ENCODE data around the gene IGF1R. TPM values are rescaled to one million over a fixed set of nuclear protein-coding genes. Genes with fewer than 3 reads are reported as not detected.

Gene IGF1R
- 10 to 100 TPM; 32.1 to 64.1 TPM for total RNA-seq

DNA sequence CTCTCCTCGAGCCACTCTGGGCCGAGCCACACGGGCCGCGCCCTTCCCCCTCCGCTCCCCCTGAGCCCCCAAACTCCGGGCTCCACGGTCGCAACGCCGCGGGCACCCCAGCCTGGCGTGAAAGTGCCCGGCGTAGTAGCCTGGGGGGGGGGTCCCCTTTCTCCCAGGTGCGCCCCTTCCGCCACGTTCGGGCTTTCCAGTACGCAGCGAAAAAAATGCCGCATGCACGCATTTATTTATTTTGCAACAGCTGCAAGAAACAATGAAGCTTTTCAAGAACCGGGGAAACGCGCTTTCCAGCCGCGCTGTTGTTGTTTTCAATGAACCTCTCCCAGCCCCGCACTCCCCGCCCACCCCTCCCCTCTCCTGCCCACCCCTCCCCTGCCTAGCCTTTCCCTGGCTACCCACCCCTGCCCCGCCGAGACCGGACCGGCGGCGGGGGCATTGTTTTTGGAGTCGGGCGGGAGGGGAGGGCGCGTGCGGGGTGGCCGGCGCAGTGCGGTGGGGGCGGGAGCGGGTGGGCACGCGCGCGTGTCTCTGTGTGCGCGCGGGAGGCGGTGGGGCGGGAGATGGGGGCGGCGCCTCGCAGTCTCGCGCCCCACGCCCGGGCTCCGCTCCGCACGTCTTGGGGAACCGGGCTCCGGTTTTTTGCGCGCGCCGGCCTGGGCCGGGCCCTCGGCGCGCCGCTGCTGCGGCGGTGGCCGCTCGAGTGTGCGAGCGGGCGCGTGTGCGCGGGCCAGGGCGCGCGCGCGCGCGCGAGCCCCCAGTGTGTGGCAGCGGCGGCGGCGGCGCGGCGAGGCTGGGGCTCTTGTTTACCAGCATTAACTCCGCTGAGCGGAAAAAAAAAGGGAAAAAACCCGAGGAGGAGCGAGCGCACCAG lies at the start of gene IGF1R:
TSS of gene IGF1R (plus strand) at position 766 of the 880 bp plus-strand sequence. CDS start 1,043 bp downstream, outside the sequence.
- Histone ChIP-seq H3K4me1 (peaks cover 0 to 22% of the 10 kb centered on the region in 2 donors), H3K36me3 (no peaks in the 10 kb centered on the region), H3K9me3 (no peaks in the 10 kb centered on the region), H3K27ac (peak within 1 kb of the TSS; percentile 95 to 98), H3K27me3 (no peaks in the 10 kb centered on the region), H3K4me3 (peak within 1 kb of the TSS; percentile 85 to 91)
- TF ChIP-seq CTCF (IDR thresholded peaks at IDR 0.05): peak in 1 of 2 donors; percentile 46
- peak; percentile 83 for DNase-seq (ENCODE audit: low spot score)

DNA sequence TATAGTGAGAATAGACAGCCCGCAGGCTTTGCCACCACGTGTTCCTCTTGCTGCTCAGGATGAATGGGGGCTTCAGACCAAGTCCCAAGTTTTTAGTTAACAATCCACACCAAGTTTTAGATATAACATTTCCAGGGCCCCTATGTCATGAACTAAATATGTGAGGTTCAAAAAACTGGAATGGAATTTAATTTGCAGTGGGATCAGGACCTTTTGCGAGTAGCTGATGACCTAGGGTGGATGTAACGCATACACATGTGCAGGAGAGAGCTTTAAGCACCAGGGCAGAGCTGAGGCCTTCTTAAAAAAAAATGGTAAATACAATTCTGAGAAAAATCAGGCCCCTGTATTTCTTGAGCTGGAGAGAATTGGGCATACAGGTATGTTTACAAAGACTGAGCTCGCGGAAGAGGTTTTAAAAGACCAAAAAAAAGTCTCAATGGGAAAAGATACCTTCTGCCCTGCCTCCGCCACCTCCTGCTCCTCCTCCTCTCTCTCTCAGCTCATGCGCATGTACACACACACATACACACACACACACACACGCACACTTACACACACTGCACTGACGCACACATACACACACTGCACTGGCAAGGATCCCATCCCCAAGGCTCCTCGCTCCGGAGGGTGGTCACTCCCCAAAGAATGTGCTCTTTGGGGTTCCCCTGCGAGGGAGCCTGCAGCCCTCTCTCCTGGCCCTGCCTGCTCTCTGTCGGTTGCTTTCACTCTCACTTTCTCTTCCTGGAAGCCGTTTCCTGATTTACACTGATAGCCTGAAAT lies 48.2 kb upstream of the IGF1R start:
- no peaks in the 10 kb centered on the region for H3K36me3 ChIP-seq
- H3K27ac ChIP-seq: peak overlapping the region in 1 of 2 donors; percentile 52
- TF ChIP-seq CTCF (IDR thresholded peaks at IDR 0.05): no peak
- H3K4me3 ChIP-seq: peak overlapping the region; percentile 1 to 46
- H3K4me1 ChIP-seq: no peaks in the 10 kb centered on the region
- DNase-seq (ENCODE audit: low spot score): peak; percentile 57
- no peaks in the 10 kb centered on the region for H3K9me3 ChIP-seq
- H3K27me3 ChIP-seq: no peaks in the 10 kb centered on the region

DNA sequence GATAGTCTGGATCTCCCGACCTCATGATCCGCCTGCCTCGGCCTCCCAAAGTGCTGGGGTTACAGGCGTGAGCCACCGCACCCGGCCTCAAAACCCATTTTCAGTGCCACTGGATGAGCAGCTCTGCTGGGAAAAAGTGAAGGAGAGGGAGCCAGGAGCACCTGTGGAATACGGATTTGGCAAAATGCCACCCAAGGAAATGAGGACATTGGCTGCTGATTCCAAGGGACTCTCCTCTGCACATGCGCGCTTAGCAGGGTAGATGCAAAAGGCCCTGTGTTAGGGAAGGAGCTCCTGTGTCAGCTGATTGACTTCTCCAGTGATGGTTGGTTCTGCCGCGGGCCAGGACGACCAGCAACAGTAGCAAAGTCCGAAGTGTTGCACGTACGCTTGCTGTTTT lies 43.4 kb upstream of the IGF1R start:
- H3K4me1 ChIP-seq: no peaks in the 10 kb centered on the region
- no peaks in the 10 kb centered on the region for H3K36me3 ChIP-seq
- H3K27me3 ChIP-seq: no peaks in the 10 kb centered on the region
- H3K4me3 ChIP-seq: no peak overlapping the region
- TF ChIP-seq CTCF (IDR thresholded peaks at IDR 0.05): no peak
- DNase-seq (ENCODE audit: low spot score): peak; percentile 23
- no peaks in the 10 kb centered on the region for H3K9me3 ChIP-seq
- no peak overlapping the region for H3K27ac ChIP-seq

DNA sequence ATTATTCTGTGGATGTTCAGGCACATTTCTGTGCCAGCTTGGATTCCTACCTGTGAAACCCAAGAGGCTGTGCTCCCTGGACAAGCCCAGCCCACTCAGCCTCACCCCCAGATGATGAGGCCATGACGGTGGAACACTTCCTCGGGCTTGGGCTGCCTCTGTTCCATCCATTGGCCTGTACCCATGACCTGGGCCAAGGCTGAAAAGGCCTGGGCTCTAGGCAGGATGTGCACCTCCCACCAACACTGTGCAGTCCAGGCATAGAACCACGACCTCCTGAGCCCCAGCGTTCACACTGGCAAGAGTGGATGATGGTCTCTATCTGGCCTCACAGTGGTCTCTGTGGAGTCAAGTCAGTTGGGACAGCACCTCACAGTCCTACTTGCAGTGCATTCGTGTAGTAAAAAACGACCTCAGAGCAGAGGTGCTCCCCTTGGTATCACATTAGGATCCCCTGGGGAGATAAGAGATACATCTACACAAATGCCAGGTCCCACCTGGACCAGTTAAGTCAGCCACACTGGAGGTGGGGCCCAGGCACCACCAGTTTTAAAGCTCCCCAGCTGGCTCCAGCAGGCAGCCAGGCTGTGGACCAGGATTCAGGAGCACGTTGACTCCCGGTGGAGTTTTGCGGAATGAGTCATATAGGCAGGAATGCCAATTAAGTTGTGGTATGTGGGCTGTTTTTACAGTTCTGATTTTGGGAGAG lies 39.0 kb upstream of the IGF1R start:
- no peak for TF ChIP-seq CTCF (IDR thresholded peaks at IDR 0.05)
- Histone ChIP-seq H3K4me3 (no peak overlapping the region), H3K4me1 (no peaks in the 10 kb centered on the region), H3K27ac (no peak overlapping the region), H3K36me3 (no peaks in the 10 kb centered on the region), H3K9me3 (no peaks in the 10 kb centered on the region), H3K27me3 (no peaks in the 10 kb centered on the region)
- DNase-seq (ENCODE audit: low spot score): peak; percentile 51

DNA sequence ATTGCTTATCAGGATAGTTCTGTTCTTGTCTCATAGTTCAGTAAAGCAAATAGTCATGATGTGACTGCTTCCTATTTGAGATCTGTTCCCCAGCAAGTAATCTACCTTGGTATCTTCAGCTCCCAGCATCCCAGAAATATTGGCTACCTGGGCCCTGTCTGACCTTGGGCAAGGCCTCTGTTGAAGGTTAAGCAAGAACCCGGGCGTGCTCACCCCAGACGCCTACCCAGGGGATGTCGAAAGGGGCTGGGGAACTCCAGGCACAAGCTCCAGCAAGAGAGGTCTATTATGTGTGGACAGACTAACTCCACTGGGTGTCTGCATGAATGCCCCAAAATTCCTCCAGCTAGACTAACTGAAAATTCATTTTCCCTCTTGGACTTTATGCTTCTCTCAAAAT lies 37.3 kb upstream of the IGF1R start:
- DNase-seq (ENCODE audit: low spot score): peak; percentile 48
- no peaks in the 10 kb centered on the region for H3K36me3 ChIP-seq
- no peaks in the 10 kb centered on the region for H3K9me3 ChIP-seq
- TF ChIP-seq CTCF (IDR thresholded peaks at IDR 0.05): no peak
- no peaks in the 10 kb centered on the region for H3K4me1 ChIP-seq
- no peak overlapping the region for H3K4me3 ChIP-seq
- no peaks in the 10 kb centered on the region for H3K27me3 ChIP-seq
- no peak overlapping the region for H3K27ac ChIP-seq

Data from right atrium auricular region (tissue), 2 donors.